ENCODE data around the gene ENPP3.

- TF ChIP-seq CTCF (IDR thresholded peaks at IDR 0.05) (no peak), POLR2A (IDR thresholded peaks at IDR 0.05) (no peak)
Observed at GRCh38 chr6:131724114-131724513, 87.0 kb downstream of the ENPP3 start.
